ENCODE measurements around the gene TMEM178A.

TMEM178A gene

DNA sequence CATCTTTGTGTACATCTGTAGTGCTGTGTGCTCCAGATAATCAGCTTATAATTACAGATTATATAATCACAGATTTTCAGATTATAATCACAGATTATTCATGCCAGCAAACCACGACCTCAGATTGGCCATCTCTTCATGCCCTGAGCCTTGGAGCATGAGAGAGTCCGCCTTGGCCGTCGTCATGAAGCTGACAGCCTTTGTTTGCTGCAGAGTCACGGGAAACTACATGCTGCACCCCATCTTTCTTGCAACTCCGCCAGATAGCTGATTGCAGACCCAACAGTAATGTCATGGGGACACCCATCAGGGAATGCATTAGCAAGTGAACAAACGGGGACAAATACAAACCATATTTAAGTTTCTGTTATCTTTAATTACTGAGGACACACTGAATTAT, 7.3 kb downstream of the TMEM178A start:
- no peak overlapping the region for H3K4me3 ChIP-seq (ENCODE audit: low read length)
- TF ChIP-seq, protein P1, sequence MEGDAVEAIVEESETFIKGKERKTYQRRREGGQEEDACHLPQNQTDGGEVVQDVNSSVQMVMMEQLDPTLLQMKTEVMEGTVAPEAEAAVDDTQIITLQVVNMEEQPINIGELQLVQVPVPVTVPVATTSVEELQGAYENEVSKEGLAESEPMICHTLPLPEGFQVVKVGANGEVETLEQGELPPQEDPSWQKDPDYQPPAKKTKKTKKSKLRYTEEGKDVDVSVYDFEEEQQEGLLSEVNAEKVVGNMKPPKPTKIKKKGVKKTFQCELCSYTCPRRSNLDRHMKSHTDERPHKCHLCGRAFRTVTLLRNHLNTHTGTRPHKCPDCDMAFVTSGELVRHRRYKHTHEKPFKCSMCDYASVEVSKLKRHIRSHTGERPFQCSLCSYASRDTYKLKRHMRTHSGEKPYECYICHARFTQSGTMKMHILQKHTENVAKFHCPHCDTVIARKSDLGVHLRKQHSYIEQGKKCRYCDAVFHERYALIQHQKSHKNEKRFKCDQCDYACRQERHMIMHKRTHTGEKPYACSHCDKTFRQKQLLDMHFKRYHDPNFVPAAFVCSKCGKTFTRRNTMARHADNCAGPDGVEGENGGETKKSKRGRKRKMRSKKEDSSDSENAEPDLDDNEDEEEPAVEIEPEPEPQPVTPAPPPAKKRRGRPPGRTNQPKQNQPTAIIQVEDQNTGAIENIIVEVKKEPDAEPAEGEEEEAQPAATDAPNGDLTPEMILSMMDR (conservative IDR thresholded peaks at IDR 0.05; ENCODE audit: low read depth, low read length), result no peak
- no peak for DNase-seq (ENCODE audit: low read depth)

DNA sequence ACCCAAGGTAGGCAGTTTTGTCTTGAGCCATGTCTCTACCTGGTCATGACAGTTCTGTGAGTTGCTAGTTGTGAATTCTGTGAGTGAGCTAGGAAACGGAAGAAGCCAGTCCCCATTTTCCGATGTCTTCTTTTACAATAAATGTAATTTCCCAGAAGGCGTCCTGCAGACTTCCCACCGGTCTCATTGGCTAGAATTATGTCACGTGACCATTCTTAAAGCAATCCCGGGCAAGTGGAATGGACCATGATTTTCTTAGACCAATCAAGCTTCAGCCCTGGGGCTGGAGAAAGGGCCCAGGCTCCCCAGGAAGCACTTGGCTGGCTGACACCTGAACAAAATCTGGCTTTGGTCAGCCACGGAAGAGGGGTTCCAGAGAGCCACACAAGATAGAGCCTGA, 10.6 kb downstream of the TMEM178A start:
- TF ChIP-seq, protein P1 (conservative IDR thresholded peaks at IDR 0.05; ENCODE audit: low read depth, low read length), result no peak
- H3K4me3 ChIP-seq (ENCODE audit: low read length), result no peak overlapping the region
- no peak for DNase-seq (ENCODE audit: low read depth)

DNA sequence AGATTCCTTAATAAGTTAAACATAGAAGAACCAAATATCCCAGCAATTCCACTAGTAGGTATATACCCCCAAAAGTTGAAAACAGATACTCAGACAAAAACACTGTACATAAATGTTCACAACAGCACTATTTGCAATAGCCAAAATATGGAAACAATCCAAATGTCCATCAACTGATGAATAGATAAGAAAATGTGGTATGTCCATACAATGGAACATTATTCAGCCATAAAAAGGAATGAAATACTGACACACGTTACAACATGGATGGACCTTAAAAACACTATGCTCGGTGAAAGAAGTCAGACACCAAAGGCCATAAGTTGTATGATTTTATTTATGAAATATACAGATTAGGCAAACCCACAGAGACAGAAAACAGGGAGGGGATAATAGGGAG, 12.5 kb downstream of the TMEM178A start:
- H3K4me3 ChIP-seq (ENCODE audit: low read length), result no peak overlapping the region
- TF ChIP-seq, protein P1 (conservative IDR thresholded peaks at IDR 0.05; ENCODE audit: low read depth, low read length), result no peak
- no peak for DNase-seq (ENCODE audit: low read depth)

DNA sequence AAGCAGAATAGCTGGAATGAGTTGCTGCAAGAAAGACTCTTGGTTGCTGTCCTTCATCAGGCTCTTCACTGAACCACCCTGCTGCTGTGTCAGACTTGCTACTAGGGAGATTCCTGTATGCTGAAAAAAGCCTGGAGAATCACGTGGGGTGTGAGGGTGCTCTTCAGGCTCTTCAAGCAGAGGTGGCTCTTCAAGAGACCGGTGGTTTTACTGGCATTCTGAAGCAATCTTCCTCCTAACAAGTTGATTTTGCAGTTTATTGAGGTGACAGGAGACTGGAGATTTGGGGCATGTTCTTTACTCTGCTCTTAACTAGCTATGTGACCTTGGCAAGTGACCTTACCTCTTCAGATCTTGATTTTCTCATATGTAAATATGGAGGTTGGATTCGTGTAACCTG, 14.1 kb downstream of the TMEM178A start:
- TF ChIP-seq, protein P1 (conservative IDR thresholded peaks at IDR 0.05; ENCODE audit: low read depth, low read length), result no peak
- no peak overlapping the region for H3K4me3 ChIP-seq (ENCODE audit: low read length)
- DNase-seq (ENCODE audit: low read depth), result no peak

DNA sequence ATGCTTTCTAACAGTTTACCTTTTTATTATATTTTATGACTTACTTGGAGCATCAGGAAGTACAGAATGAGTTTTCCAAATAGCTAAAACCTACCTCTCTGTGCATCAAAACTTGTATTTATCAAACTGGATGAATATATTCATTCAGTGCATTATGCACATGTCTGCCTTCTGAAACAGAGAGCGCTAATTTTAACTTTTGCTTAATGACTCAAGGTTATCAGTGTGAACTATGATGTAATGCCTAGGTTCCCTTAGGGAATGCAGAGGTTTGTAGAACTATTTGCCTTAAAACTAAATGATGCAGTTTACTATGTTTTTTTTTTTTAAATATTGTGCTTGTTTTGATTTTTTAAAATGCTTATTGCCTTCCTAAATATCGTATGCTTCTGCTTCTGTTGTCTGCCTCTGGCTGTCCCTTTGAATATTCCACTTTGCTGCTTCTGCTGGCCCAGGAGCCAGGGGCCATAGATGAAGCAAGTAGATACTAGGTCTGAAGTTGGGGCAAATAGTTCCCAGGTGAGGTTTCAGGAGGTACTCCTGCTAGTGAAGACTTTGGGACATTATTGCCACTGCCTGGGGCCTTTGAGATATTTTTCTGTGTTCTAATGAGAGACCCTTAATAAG, 16.5 kb downstream of the TMEM178A start:
- DNase-seq (ENCODE audit: low read depth), result no peak
- TF ChIP-seq, protein P1 (conservative IDR thresholded peaks at IDR 0.05; ENCODE audit: low read depth, low read length), result no peak
- no peak overlapping the region for H3K4me3 ChIP-seq (ENCODE audit: low read length)

DNA sequence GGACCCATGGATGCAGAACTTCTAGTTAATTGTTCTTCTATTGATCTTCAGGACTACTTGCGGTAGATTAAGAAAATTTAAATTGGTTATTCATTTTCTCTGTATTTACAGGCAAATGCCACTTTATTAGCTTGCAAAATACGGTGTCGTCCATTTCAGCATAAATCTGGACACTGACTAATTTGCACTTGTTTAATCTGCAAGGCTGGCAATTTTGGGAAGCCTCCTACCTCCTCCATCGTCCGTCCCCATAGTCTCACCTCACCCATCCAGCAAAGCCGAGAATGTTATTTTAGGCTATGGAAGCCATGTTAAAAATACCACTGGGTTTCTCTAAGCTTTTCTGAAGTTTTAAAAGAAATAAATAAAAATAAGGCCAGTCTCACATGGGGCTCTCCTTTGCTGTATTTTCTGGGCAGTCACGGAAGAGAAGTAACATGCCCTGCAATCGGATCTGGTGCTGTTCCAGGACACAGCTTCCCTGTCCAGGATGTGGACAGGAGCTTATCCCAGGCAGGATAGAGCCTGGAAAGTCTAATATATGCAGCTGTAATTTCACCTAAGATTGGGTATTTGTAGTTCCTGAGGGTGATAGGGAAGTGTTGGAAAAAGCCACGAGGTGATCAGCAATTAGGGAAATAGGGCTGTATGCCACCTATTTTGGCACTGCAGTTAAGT, 17.4 kb downstream of the TMEM178A start:
- TF ChIP-seq, protein P1 (conservative IDR thresholded peaks at IDR 0.05; ENCODE audit: low read depth, low read length), result no peak
- no peak overlapping the region for H3K4me3 ChIP-seq (ENCODE audit: low read length)
- DNase-seq (ENCODE audit: low read depth), result no peak

DNA sequence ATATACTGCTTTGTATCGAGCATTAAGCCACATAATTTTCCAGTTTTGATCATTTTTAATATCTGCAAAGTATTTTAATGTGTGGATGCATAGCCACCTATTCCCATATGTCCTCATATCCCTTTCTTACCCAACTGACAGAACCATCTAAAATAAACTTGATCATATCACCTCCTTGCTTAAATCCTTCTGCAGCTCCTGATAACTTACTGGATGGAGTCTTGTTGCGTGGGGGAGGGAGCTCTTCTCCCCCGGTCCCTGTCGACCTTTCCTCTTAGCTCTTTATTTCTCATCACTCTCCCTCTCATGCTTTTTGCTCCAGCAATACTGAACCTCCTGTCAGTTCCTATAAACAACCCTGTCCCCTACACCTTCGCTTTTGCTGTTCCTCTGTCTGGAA, 18.7 kb downstream of the TMEM178A start:
- TF ChIP-seq, protein P1 (conservative IDR thresholded peaks at IDR 0.05; ENCODE audit: low read depth, low read length), result no peak
- no peak for DNase-seq (ENCODE audit: low read depth)
- no peak overlapping the region for H3K4me3 ChIP-seq (ENCODE audit: low read length)

Measured in retinal pigment epithelial cell (primary cell).